K562 treated with DMSO at 1 percent for 48 hours (cell line): ENCODE results near the gene ZNF526. TPM values are rescaled to one million over a fixed set of nuclear protein-coding genes. Genes with fewer than 3 reads are reported as not detected.

ENCODE experiments used
- total RNA-seq: library from RNA; unstranded; fragments of 300-600 nt; gene quantifications from 2 replicates; pipeline ENCODE4 v1.2.3, GENCODE V29; 2022; ENCODE audit warnings: low replicate concordance; ENCODE audit errors: extremely low read depth

Gene ZNF526, protein sequence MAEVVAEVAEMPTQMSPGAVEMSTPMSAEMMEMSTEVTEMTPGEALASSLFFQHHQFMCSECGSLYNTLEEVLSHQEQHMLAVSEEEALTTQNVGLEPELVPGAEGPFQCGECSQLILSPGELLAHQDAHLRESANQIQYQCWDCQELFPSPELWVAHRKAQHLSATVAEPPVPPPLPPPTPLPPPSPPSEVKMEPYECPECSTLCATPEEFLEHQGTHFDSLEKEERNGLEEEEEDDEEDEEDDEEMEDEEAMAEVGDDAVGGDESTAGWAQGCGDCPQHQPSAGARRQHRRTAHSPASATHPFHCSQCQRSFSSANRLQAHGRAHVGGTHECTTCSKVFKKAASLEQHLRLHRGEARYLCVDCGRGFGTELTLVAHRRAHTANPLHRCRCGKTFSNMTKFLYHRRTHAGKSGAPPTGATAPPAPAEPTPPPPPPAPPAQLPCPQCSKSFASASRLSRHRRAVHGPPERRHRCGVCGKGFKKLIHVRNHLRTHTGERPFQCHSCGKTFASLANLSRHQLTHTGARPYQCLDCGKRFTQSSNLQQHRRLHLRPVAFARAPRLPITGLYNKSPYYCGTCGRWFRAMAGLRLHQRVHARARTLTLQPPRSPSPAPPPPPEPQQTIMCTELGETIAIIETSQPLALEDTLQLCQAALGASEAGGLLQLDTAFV
- total RNA-seq, result not detected in 2 replicates

DNA sequence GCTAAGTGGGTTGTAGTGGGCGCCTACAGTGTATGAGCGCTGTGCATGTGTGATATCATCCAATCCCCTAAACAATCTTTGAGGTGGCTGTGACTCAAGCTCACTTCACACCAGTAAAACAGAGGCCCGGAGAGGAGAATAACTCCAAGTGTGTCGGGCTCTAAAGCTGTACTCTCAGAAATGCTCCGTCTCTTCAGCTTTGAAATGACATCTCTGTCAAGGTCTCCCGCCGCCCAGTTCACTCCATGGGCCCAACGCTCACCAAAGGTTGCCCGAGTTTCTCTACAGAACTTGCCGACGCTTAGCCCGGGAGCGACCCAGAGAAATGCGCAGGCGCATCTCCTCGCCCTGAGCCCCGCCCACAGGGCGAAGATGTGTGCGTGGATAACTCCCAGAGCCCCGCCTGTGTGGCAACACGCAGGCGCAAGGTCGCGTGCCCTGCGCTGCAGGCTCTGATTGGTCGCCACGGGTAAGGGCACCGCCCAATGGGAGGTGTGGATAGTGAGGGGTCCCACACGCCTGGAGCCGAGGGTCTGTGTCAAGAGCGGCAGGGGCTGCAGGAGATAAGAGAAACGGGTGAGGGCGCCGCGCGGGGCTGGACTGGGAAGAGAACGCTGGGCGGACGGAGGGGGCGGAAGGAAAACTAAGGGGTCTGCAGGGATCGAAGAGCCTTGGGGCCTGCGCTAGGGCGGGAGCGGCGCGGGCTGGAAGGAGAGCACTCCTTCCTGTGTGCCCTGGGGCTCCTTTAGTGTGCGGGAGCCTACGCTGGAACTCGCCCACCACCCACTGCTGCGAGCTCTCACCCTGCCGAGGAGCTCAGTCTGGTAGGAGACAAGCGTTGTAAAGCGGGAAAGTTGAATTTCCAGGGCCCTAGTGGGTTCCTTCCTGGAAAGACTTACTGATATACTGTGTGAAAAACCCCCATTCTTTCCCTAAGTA lies at the start of gene ZNF526:
TSS of gene ZNF526 (plus strand) at position 501 of the 939 bp plus-strand sequence. CDS start 4,092 bp downstream, outside the sequence.

DNA sequence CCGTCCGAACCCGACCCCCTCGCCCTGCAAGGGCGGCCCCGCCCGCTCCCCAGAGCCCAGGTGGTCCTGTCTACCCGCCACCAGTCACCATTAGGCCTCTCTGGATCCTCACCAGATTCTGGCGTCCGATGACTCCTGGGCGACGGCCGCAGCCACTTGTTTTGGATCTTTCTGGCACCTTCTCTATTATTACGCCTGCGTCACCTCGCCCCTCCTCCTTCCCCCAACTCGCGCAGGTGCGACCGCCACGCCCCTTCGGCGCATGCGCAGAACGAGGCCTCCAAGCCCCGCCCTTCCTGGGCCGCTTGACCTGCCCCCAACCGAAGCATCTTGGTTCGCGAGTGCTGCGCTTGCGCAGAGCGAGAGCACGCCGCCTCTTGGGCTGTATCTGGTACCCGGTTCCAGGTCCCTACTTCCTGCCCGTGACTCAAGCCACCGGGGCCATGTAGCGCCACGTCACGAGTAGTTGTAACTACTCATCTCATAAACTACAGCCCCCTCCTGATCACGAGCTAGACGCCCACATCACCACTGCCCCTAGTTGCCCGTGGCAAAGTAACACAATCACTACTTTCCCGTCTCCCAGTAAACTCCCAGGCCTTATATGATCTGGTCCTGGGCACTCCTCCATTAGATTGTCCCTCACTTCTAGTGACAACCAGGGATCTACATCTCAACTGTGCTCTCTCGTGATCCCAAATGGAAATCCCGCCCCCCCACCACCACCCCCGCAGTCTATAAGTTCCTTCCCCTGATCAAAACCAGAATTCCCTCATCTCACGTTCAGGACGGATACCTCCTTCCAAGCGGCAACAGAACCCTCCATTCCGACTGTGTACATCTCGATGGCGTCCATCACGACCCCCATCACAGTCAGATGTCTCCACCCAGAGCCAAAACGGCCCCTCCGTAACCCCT lies 2.3 kb upstream of the ZNF526 start, which contains the start of gene DEDD2:
TSS of gene DEDD2 (minus strand) at position 158 of the 918 bp plus-strand sequence. CDS start 670 bp downstream, outside the sequence.

DNA sequence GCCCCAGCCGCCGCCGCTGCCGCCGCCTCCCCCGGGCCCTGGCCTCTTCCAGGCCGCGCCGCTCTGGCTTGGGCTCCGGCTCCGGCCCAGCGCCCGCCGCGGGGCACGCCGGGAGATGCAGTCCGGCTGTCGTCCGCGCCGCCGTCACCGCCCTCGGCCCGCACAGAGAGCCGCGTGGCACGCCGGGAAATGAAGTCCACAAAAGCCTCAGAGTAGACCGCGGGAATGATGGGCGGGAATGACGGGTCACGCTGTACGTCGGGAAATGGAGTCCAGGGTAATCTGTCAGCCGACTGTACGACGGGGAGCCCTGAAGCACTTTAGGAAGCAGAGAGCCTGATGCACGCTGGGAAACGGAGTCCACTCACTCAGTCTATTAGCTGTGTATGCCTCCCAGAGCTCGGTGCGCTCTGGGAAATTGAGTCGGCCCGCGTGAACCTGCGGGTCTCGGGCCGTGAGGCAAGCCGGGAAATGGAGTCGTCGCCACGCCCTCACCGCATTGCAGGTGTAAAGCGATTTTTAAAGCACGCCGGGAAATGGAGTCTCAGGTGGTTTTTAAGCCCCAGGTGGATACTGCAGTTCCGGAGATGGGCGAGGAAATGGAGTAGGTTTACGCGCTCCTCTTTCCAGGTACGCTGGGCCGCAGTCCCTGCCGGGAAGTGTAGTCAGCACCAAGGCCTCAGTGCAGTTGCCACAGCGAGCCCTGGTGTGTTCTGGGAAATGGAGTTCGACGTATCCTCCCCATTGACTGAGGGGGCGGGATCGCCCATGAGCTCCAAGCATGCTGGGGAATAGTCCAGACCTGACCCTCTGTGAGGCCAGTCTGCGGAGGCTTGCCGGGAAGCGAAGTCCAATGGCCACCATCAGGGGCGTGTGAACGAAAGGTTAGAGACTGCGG lies 22.6 kb downstream of the ZNF526 start, which contains the start of gene GSK3A:
TSS of gene GSK3A (minus strand) at position 91 of the 898 bp plus-strand sequence. CDS start 137 bp downstream, outside the sequence.

GRCh38 chr19:42254850-42255765 lies 35.0 kb downstream of the ZNF526 start, which contains the start of gene ERF:
ERF (minus strand) TSS chr19:42255128; CDS start chr19:42254999, 129 bp downstream.

DNA sequence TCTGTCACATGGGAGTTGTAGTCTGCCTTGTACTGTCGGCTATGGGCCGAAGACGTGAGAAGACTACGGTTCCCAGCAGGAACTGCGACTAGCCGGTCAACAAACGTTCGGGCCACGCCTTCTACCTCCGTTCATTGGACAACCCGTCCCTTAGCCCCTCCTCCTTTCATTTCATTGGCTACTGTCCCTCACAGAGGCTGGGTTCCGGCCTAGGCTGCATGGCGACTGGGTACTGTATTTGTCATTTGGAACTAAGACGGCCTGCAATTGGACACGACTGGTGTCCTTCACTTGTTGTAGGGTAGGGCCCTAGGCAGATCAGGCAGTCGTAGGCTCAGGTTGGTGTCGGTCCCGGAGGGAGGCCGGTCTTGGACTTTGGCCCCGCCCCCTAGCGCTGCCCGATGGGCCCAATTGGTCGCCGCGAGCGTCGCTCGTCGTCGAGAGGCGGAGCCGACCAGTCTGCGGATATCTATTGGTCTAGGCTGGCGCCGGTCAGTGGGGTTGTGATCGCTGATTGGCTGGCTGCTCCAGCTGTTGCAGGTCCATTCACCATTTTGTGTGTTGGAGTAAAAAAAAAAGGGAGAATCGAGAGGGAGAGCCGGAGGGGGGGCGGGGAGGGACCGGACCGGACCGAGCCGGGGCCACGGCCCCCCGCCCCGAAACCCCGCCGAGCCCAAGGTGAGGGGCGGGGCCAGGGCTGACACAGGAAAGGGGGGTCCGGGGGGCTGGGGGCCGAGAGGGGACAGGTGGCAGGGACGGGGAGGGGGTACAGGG lies 48.8 kb downstream of the ZNF526 start, which contains the start of gene CIC:
TSS of gene CIC (plus strand) at position 549 of the 774 bp plus-strand sequence. CDS start 2,532 bp downstream, outside the sequence.

Other genes with a start within 250 kb of the ZNF526 start
- not detected in 2 replicates for gene ATP1A3, start 226.1 kb upstream of the ZNF526 start, total RNA-seq
- not detected in 2 replicates for gene GRIK5, start 150.1 kb upstream of the ZNF526 start, total RNA-seq
- gene ZNF574, start 144.1 kb upstream of the ZNF526 start, total RNA-seq, result not detected in 2 replicates
- gene POU2F2, start 87.9 kb upstream of the ZNF526 start, total RNA-seq, result not detected in 2 replicates
- gene DEDD2, start 2.6 kb upstream of the ZNF526 start, total RNA-seq, result not detected in 2 replicates
- not detected in 2 replicates for gene GSK3A, start 22.3 kb downstream of the ZNF526 start, total RNA-seq
- gene ERF, start 34.8 kb downstream of the ZNF526 start, total RNA-seq, result not detected in 2 replicates
- not detected in 2 replicates for gene CIC, start 48.9 kb downstream of the ZNF526 start, total RNA-seq
- gene PRR19, start 81.8 kb downstream of the ZNF526 start, total RNA-seq, result not detected in 2 replicates
- not detected in 2 replicates for gene PAFAH1B3, start 82.3 kb downstream of the ZNF526 start, total RNA-seq
- not detected in 2 replicates for gene TMEM145, start 93.0 kb downstream of the ZNF526 start, total RNA-seq
- not detected in 2 replicates for gene MEGF8, start 105.3 kb downstream of the ZNF526 start, total RNA-seq
- gene CNFN, start 170.0 kb downstream of the ZNF526 start, total RNA-seq, result not detected in 2 replicates
- gene LIPE, start 207.1 kb downstream of the ZNF526 start, total RNA-seq, result not detected in 2 replicates
- not detected in 2 replicates for gene CXCL17, start 222.6 kb downstream of the ZNF526 start, total RNA-seq